Ovary (tissue), 9 donors: ENCODE data around the gene GTF3C1. TPM values are rescaled to one million over a fixed set of nuclear protein-coding genes. Genes with fewer than 3 reads are reported as not detected.

ENCODE experiments used
- DNase-seq, 5 donors: peaks; one replicate each; pipeline ENCODE4 v3.0.0-alpha.2; 2019 to 2020
- H3K27ac ChIP-seq, 2 donors: fragments of 200-600 bp; one replicate each; pipeline versions ENCODE4 v1.5.1 to v1.8.0; 2019 to 2022
- H3K27me3 ChIP-seq: fragments of 200-600 bp; one replicate; pipeline ENCODE4 v1.8.0; 2022
- H3K36me3 ChIP-seq: fragments of 200-600 bp; sonication (generic); one replicate; pipeline ENCODE4 v1.5.1; 2019
- H3K4me1 ChIP-seq: one replicate; pipeline ENCODE4 v1.8.1; 2013; ENCODE audit warnings: mild to moderate bottlenecking, moderate library complexity; ENCODE audit not compliant: insufficient read depth
- H3K4me3 ChIP-seq: fragments of 200-600 bp; sonication (generic); one replicate; pipeline ENCODE4 v1.5.1; 2017
- H3K9me3 ChIP-seq, 2 donors: fragments of 200-600 bp in 1 of 2; sonication (generic) in 1 of 2; one replicate each; pipeline versions ENCODE4 v1.5.1 to v1.8.1; 2013 to 2019; ENCODE audit warnings: mild to moderate bottlenecking in 1 of 2, moderate library complexity in 1 of 2
- EP300 ChIP-seq: sonication (generic); formaldehyde crosslinking; IDR thresholded peaks from one replicate; pipeline ENCODE4 v1.6.1; 2017; ENCODE audit warnings: antibody characterized with exemption
- POLR2A ChIP-seq: fragments of 450-650 bp; IDR thresholded peaks from one replicate; pipeline ENCODE4 v1.6.1; 2017; ENCODE audit warnings: antibody characterized with exemption, mild to moderate bottlenecking, moderate library complexity
- WGBS, 3 donors: extraction: QIAGEN DNeasy Blood & Tissue Kit in 1 of 3; methylation state at CpG; one replicate each; pipeline versions ENCODE4 v1.1.5 to v1.1.7; 2013 to 2017; 5-methylcytosine and 5-hydroxymethylcytosine counted together
- intact Hi-C, 4 donors: fragments of 100-400 bp; cut with DNase I; formaldehyde crosslinking; loops; one replicate each; pipeline versions ENCODE4 v1.11.0 to v1.15.1; 2022 to 2023
- polyA plus RNA-seq, 2 donors: library from polyadenylated mRNA; stranded (reverse); fragments of 200-250 nt in 1 of 2; fragments of 350-450 nt in 1 of 2; fragmentation: Illumina TruSeq in 1 of 2; extraction: RNeasy Lipid Tissue Mini Kit (QIAGEN cat#74804) in 1 of 2; gene quantifications; one replicate each; pipeline ENCODE4 v1.2.3, GENCODE V29; 2013 to 2014
- total RNA-seq, 7 donors: library from RNA; depleted of rRNA in 2 of 7; stranded (reverse); fragments of >200 nt in 2 of 7; fragmentation: NEBNext Ultra II Directional in 3 of 7; extraction: Animal tissue kit (Norgen Biotek cat#: 25700) in 3 of 7; gene quantifications; one replicate each; pipeline versions ENCODE4 v1.1.0 to v1.2.4, GENCODE V29; 2016 to 2023
- TF ChIP-seq, protein P1 (sequence below), 3 donors: fragments of 450-650 bp in 2 of 3; fragments of 200-600 bp in 1 of 3; IDR thresholded peaks; one replicate each; pipeline versions ENCODE4 v1.5.1 to v1.8.0; 2016 to 2022; ENCODE audit warnings: antibody characterized with exemption in 3 of 3, mild to moderate bottlenecking in 1 of 3
- donor health status: DM: no; HTN: no; CAD: no; lungs with moderate emphysema.
- donor health status: DM: no; HTN: no; CAD: no.
- donor health status: Bipolar disorder and iron deficiency.
- donor health status: DM: yes; HTN: yes; CAD: no.
- donor health status: DM: no; HTN: no; CAD: no.
- donor health status: DM: yes; HTN: yes; CAD: no.

GTF3C1 gene
- total and polyA plus RNA-seq, 9 donors: 33.9 to 71.7 (median 52.7) TPM

- peak in 1 of 5 donors; percentile 4 for DNase-seq
- no peak overlapping the region for H3K27ac ChIP-seq
- no peaks in the 10 kb centered on the region for H3K4me1 ChIP-seq
- H3K9me3 ChIP-seq: no peaks in the 10 kb centered on the region
- no peak overlapping the region for H3K4me3 ChIP-seq
- TF ChIP-seq, protein P1, sequence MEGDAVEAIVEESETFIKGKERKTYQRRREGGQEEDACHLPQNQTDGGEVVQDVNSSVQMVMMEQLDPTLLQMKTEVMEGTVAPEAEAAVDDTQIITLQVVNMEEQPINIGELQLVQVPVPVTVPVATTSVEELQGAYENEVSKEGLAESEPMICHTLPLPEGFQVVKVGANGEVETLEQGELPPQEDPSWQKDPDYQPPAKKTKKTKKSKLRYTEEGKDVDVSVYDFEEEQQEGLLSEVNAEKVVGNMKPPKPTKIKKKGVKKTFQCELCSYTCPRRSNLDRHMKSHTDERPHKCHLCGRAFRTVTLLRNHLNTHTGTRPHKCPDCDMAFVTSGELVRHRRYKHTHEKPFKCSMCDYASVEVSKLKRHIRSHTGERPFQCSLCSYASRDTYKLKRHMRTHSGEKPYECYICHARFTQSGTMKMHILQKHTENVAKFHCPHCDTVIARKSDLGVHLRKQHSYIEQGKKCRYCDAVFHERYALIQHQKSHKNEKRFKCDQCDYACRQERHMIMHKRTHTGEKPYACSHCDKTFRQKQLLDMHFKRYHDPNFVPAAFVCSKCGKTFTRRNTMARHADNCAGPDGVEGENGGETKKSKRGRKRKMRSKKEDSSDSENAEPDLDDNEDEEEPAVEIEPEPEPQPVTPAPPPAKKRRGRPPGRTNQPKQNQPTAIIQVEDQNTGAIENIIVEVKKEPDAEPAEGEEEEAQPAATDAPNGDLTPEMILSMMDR (IDR thresholded peaks at IDR 0.05): no peak
- TF ChIP-seq POLR2A (no peak), EP300 (no peak)
- WGBS, 3 donors: 20 to 24% (median 24%) methylated on average over 7 of the region's 7 CpGs
- no peaks in the 10 kb centered on the region for H3K36me3 ChIP-seq
- intact Hi-C loops: no loop called here
- no peaks in the 10 kb centered on the region for H3K27me3 ChIP-seq
These were observed 123.0 kb downstream of the GTF3C1 start for GRCh38 chr16:27426423-27427408.

GRCh38 chr16:27425961-27426360 lies 123.8 kb downstream of the GTF3C1 start:
- intact Hi-C loops: no loop called here
- Histone ChIP-seq H3K27me3 (no peaks in the 10 kb centered on the region), H3K9me3 (no peaks in the 10 kb centered on the region), H3K27ac (no peak overlapping the region), H3K4me1 (no peaks in the 10 kb centered on the region), H3K4me3 (no peak overlapping the region), H3K36me3 (no peaks in the 10 kb centered on the region)
- DNase-seq: no peak
- TF ChIP-seq EP300 (no peak), POLR2A (no peak)
- TF ChIP-seq, protein P1 (IDR thresholded peaks at IDR 0.05): no peak
- 87 to 99% (median 96%) methylated on average over 1 of the region's 1 CpG for WGBS, 3 donors

GRCh38 chr16:27424772-27425498 lies 124.8 kb downstream of the GTF3C1 start:
- H3K27ac ChIP-seq: no peak overlapping the region
- no peak overlapping the region for H3K4me3 ChIP-seq
- peak in 2 of 5 donors; percentile 0 to 1 for DNase-seq
- TF ChIP-seq, protein P1 (IDR thresholded peaks at IDR 0.05): no peak
- no peak for TF ChIP-seq POLR2A
- no peak for TF ChIP-seq EP300
- no peaks in the 10 kb centered on the region for H3K27me3 ChIP-seq
- intact Hi-C loops: no loop called here
- H3K36me3 ChIP-seq: no peaks in the 10 kb centered on the region
- H3K9me3 ChIP-seq: no peaks in the 10 kb centered on the region
- H3K4me1 ChIP-seq: no peaks in the 10 kb centered on the region
- WGBS, 3 donors: 80 to 85% (median 83%) methylated on average over 10 of the region's 10 CpGs

DNA sequence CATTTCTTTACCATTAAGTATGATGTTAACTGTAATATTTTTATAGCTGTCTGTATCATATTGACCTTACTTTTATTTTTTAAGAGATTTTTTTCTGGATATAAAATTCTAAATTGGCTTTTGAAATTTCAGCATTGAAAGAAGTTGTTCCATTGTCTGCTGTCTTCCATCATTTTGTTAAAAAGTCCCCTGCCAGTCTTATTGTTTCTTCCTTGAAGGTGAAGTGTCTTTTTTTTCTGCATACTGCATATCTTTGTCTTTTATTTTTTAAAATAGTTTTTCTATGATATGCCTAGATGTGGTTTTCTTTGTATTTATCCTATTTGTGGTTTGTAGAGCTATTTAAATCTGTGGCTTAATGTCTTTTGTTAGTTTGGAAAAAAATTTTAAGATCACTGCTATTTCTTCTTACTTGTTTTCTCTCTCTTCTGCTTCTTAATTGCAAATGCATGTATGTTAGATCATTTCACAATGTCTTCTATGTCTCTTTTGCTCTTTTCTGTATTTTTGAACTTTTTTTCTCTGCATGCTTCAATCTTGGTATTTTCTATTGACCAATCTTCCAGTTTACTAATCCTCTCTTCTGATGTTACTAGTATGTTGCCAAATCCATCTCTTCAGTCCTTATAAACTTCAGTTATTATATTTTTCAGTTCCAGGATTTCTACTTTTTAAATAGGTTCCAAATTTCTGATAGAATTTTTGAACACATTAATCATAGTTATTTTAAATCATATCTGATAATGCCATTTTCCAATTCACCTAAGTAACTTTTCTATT lies 127.6 kb downstream of the GTF3C1 start:
- Histone ChIP-seq H3K9me3 (no peaks in the 10 kb centered on the region), H3K27ac (no peak overlapping the region), H3K4me1 (no peaks in the 10 kb centered on the region), H3K36me3 (no peaks in the 10 kb centered on the region), H3K27me3 (no peaks in the 10 kb centered on the region), H3K4me3 (no peak overlapping the region)
- no peak for DNase-seq
- intact Hi-C loops: no loop called here
- TF ChIP-seq, protein P1 (IDR thresholded peaks at IDR 0.05): no peak
- no peak for TF ChIP-seq EP300
- no peak for TF ChIP-seq POLR2A
